Measurements from ENCODE around the gene RASSF6. TPM values are rescaled to one million over a fixed set of nuclear protein-coding genes. Genes with fewer than 3 reads are reported as not detected.

The RASSF6 gene
- total and polyA plus RNA-seq, 2 donors (not counting 1 experiment from before 2014, with no cell fraction given) = under 0.01 to 0.01 TPM

DNA sequence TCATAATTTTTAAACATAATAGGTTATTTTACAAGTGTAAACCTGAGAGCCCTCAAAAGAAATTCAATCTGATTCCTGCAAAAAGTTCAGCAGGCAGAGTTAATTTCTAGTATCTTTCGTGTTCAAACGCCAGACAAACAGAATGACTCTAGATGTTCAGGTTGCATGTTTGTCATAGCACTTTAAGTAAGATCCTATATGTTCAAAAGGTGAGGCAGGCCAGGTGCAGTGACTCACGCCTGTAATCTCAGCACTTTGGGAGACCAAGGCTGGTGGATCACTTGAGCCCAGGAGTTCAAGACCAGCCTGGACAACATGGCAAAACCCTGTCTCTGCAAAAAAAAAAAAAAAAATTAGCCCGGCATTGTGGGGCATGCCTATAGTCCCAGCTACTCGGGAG, 1.1 kb upstream of the RASSF6 start:
- peaks cover 4% of the 10 kb centered on the region for H3K27me3 ChIP-seq (ENCODE audit: control insufficient read depth, insufficient read depth, low read length)
- H3K36me3 ChIP-seq (ENCODE audit: control insufficient read depth, insufficient read depth, low read length) = no peaks in the 10 kb centered on the region
- no peak for DNase-seq (ENCODE audit: low read depth in 2 of 2)
- no peak overlapping the region for H2AFZ ChIP-seq (ENCODE audit: low read length)
- no peak overlapping the region for H3K4me2 ChIP-seq (ENCODE audit: extremely low read depth, insufficient read depth, low read length)
- H3K79me2 ChIP-seq (ENCODE audit: control insufficient read depth, insufficient read depth, low read length) = no peaks in the 10 kb centered on the region
- H4K20me1 ChIP-seq (ENCODE audit: control insufficient read depth, extremely low read depth, insufficient read depth, low read length) = no peaks in the 10 kb centered on the region
- TF ChIP-seq EZH2 (IDR thresholded peaks at IDR 0.05; ENCODE audit: low read length, missing control alignments) = no peak
- TF ChIP-seq, protein P1, sequence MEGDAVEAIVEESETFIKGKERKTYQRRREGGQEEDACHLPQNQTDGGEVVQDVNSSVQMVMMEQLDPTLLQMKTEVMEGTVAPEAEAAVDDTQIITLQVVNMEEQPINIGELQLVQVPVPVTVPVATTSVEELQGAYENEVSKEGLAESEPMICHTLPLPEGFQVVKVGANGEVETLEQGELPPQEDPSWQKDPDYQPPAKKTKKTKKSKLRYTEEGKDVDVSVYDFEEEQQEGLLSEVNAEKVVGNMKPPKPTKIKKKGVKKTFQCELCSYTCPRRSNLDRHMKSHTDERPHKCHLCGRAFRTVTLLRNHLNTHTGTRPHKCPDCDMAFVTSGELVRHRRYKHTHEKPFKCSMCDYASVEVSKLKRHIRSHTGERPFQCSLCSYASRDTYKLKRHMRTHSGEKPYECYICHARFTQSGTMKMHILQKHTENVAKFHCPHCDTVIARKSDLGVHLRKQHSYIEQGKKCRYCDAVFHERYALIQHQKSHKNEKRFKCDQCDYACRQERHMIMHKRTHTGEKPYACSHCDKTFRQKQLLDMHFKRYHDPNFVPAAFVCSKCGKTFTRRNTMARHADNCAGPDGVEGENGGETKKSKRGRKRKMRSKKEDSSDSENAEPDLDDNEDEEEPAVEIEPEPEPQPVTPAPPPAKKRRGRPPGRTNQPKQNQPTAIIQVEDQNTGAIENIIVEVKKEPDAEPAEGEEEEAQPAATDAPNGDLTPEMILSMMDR (conservative IDR thresholded peaks at IDR 0.05 in 1 of 2, IDR thresholded peaks at IDR 0.05 in 1 of 2; ENCODE audit: low read depth in 1 of 2, low read length in 2 of 2) = no peak
- H3K27ac ChIP-seq (ENCODE audit: insufficient read depth, low read length) = no peak overlapping the region
- H3K4me3 ChIP-seq (replicated peaks in 1 of 4; ENCODE audit: control extremely low read depth in 1 of 4, insufficient read depth in 1 of 4, low read depth in 3 of 4, low read length in 4 of 4) = no peak overlapping the region
- no peaks in the 10 kb centered on the region for H3K9me3 ChIP-seq (ENCODE audit: control insufficient read depth, insufficient read depth, low read depth, low read length)
- no peak overlapping the region for H3K9ac ChIP-seq (ENCODE audit: insufficient read depth, low read length)
- H3K4me1 ChIP-seq (ENCODE audit: control insufficient read depth, extremely low read depth, insufficient read depth, low read length) = no peaks in the 10 kb centered on the region

- Histone ChIP-seq H4K20me1 (ENCODE audit: control insufficient read depth, extremely low read depth, insufficient read depth, low read length) (no peaks in the 10 kb centered on the region), H2AFZ (ENCODE audit: low read length) (no peak overlapping the region), H3K4me3 (replicated peaks in 1 of 4; ENCODE audit: control extremely low read depth in 1 of 4, insufficient read depth in 1 of 4, low read depth in 3 of 4, low read length in 4 of 4) (peak overlapping the region in 1 of 4 experiments; percentile 7), H3K79me2 (ENCODE audit: control insufficient read depth, insufficient read depth, low read length) (no peaks in the 10 kb centered on the region), H3K27me3 (ENCODE audit: control insufficient read depth, insufficient read depth, low read length) (peaks cover 4% of the 10 kb centered on the region), H3K27ac (ENCODE audit: insufficient read depth, low read length) (no peak overlapping the region), H3K9ac (ENCODE audit: insufficient read depth, low read length) (no peak overlapping the region), H3K4me1 (ENCODE audit: control insufficient read depth, extremely low read depth, insufficient read depth, low read length) (no peaks in the 10 kb centered on the region), H3K36me3 (ENCODE audit: control insufficient read depth, insufficient read depth, low read length) (no peaks in the 10 kb centered on the region), H3K4me2 (ENCODE audit: extremely low read depth, insufficient read depth, low read length) (no peak overlapping the region), H3K9me3 (ENCODE audit: control insufficient read depth, insufficient read depth, low read depth, low read length) (no peaks in the 10 kb centered on the region)
- no peak for DNase-seq (ENCODE audit: low read depth in 2 of 2)
- TF ChIP-seq, protein P1 (conservative IDR thresholded peaks at IDR 0.05 in 1 of 2, IDR thresholded peaks at IDR 0.05 in 1 of 2; ENCODE audit: low read depth in 1 of 2, low read length in 2 of 2) = no peak
- no peak for TF ChIP-seq EZH2 (IDR thresholded peaks at IDR 0.05; ENCODE audit: low read length, missing control alignments)
Measured at GRCh38 chr4:73619346-73619745, 890 bp downstream of the RASSF6 start.

- Histone ChIP-seq H4K20me1 (ENCODE audit: control insufficient read depth, extremely low read depth, insufficient read depth, low read length) (no peaks in the 10 kb centered on the region), H3K36me3 (ENCODE audit: control insufficient read depth, insufficient read depth, low read length) (no peaks in the 10 kb centered on the region), H3K9ac (ENCODE audit: insufficient read depth, low read length) (no peak overlapping the region), H3K27ac (ENCODE audit: insufficient read depth, low read length) (no peak overlapping the region), H3K79me2 (ENCODE audit: control insufficient read depth, insufficient read depth, low read length) (no peaks in the 10 kb centered on the region), H3K27me3 (ENCODE audit: control insufficient read depth, insufficient read depth, low read length) (peaks cover 4% of the 10 kb centered on the region), H3K4me2 (ENCODE audit: extremely low read depth, insufficient read depth, low read length) (no peak overlapping the region), H3K9me3 (ENCODE audit: control insufficient read depth, insufficient read depth, low read depth, low read length) (no peaks in the 10 kb centered on the region), H3K4me3 (replicated peaks in 1 of 4; ENCODE audit: control extremely low read depth in 1 of 4, insufficient read depth in 1 of 4, low read depth in 3 of 4, low read length in 4 of 4) (no peak overlapping the region), H2AFZ (ENCODE audit: low read length) (no peak overlapping the region), H3K4me1 (ENCODE audit: control insufficient read depth, extremely low read depth, insufficient read depth, low read length) (no peaks in the 10 kb centered on the region)
- no peak for TF ChIP-seq EZH2 (IDR thresholded peaks at IDR 0.05; ENCODE audit: low read length, missing control alignments)
- TF ChIP-seq, protein P1 (conservative IDR thresholded peaks at IDR 0.05 in 1 of 2, IDR thresholded peaks at IDR 0.05 in 1 of 2; ENCODE audit: low read depth in 1 of 2, low read length in 2 of 2) = no peak
- no peak for DNase-seq (ENCODE audit: low read depth in 2 of 2)
Measured at GRCh38 chr4:73617256-73617655, 3.0 kb downstream of the RASSF6 start.
